ENCODE measurements around the gene ZFHX2.

The ZFHX2 gene

DNA sequence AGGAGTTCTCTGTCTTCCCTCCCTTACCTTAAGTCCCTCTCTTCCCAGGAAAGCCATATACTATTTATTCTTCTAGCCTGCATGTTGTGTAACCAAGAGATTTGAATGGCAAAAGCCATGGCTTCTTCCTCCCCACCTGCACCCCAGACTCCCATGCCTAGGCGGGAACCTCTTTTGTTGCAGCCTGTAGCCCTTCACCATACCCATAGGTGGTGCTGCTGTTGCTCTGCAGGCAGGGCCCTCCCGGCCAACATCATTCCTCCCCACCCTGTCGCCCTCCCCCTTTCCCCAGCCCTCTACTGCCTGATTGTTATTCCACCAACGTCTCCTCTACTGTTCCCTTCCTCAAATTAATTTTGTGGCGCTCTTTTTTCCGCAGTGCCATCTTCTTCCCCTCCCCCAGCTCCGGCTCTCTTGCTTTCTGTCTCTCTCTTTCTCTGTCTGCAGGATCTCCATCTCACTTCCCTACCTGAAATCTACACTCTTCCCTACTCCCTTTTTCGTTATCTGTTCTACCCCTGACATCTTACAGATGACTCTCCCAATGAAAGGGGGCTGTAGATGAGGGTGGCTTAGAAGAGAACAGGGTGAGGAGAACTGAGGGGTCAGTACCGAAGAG is 68.2 kb downstream of the ZFHX2 start:
- Histone ChIP-seq H3K36me3 (ENCODE audit: insufficient read depth, low read length) (peaks cover 13% of the 10 kb centered on the region; the same call in 1 of the 2 replicates), H3K9me3 (ENCODE audit: insufficient read depth, low read length, severe bottlenecking) (no peaks in the 10 kb centered on the region), H3K27me3 (ENCODE audit: insufficient read depth, low read length, poor library complexity) (no peaks in the 10 kb centered on the region), H3K27ac (ENCODE audit: low read length) (no peak overlapping the region), H3K4me3 (ENCODE audit: low read depth in 1 of 2, low read length in 2 of 2) (no peak overlapping the region), H3K79me2 (ENCODE audit: insufficient read depth, low read length) (no peaks in the 10 kb centered on the region), H3K9ac (ENCODE audit: low read depth, low read length) (no peak overlapping the region), H2AFZ (ENCODE audit: low read depth, low read length) (no peak overlapping the region), H3K4me2 (ENCODE audit: insufficient read depth, low read length) (no peak overlapping the region), H3K4me1 (ENCODE audit: insufficient read depth, low read length) (no peaks in the 10 kb centered on the region), H4K20me1 (ENCODE audit: insufficient read depth, low read length) (peaks cover 7% of the 10 kb centered on the region; the same call in 1 of the 2 replicates)
- ATAC-seq (ENCODE audit: insufficient read depth, low read depth) (peak; percentile 84), DNase-seq (peak; percentile 44)
- TF ChIP-seq EZH2 (IDR thresholded peaks at IDR 0.05; ENCODE audit: borderline replicate concordance, low read depth, low read length, severe bottlenecking), result no peak
- peak; percentile 65 for TF ChIP-seq CTCF (IDR thresholded peaks at IDR 0.05; ENCODE audit: borderline replicate concordance, extremely low read depth, low read length, poor library complexity, severe bottlenecking)

DNA sequence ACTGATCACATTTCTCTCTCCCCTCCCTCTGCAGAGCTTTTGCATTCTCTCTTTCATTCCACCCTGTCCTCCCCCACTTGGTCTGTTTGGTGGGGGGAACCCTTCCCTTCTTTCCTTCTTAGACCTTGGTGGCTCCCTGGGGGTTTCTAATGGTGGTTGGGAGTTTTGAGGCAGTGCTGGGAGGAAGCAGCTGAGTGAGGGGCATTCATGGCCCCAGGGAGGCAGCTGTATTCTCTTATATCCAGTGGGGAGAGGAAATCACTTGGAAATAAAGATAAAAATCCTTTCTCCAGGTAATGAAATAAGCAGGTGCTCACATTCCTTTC is 68.8 kb downstream of the ZFHX2 start:
- no peaks in the 10 kb centered on the region for H3K9me3 ChIP-seq (ENCODE audit: insufficient read depth, low read length, severe bottlenecking)
- peaks cover 17% of the 10 kb centered on the region for H3K36me3 ChIP-seq (ENCODE audit: insufficient read depth, low read length)
- H2AFZ ChIP-seq (ENCODE audit: low read depth, low read length), result no peak overlapping the region
- no peaks in the 10 kb centered on the region for H3K27me3 ChIP-seq (ENCODE audit: insufficient read depth, low read length, poor library complexity)
- TF ChIP-seq CTCF (IDR thresholded peaks at IDR 0.05; ENCODE audit: borderline replicate concordance, extremely low read depth, low read length, poor library complexity, severe bottlenecking) (no peak), EZH2 (IDR thresholded peaks at IDR 0.05; ENCODE audit: borderline replicate concordance, low read depth, low read length, severe bottlenecking) (no peak)
- H3K9ac ChIP-seq (ENCODE audit: low read depth, low read length), result no peak overlapping the region
- H3K79me2 ChIP-seq (ENCODE audit: insufficient read depth, low read length), result no peaks in the 10 kb centered on the region
- no peak overlapping the region for H3K4me2 ChIP-seq (ENCODE audit: insufficient read depth, low read length)
- H3K4me1 ChIP-seq (ENCODE audit: insufficient read depth, low read length), result no peaks in the 10 kb centered on the region
- peaks cover 7% of the 10 kb centered on the region; the same call in 1 of the 2 replicates for H4K20me1 ChIP-seq (ENCODE audit: insufficient read depth, low read length)
- H3K27ac ChIP-seq (ENCODE audit: low read length), result no peak overlapping the region
- DNase-seq (no peak), ATAC-seq (ENCODE audit: insufficient read depth, low read depth) (no peak)
- no peak overlapping the region for H3K4me3 ChIP-seq (ENCODE audit: low read depth in 1 of 2, low read length in 2 of 2)

GRCh38 chr14:23481979-23482822 is 69.4 kb downstream of the ZFHX2 start:
- H3K27ac ChIP-seq (ENCODE audit: low read length), result no peak overlapping the region
- H3K9ac ChIP-seq (ENCODE audit: low read depth, low read length), result no peak overlapping the region
- ATAC-seq (ENCODE audit: insufficient read depth, low read depth), result no peak
- no peaks in the 10 kb centered on the region for H3K9me3 ChIP-seq (ENCODE audit: insufficient read depth, low read length, severe bottlenecking)
- no peaks in the 10 kb centered on the region for H3K79me2 ChIP-seq (ENCODE audit: insufficient read depth, low read length)
- H2AFZ ChIP-seq (ENCODE audit: low read depth, low read length), result no peak overlapping the region
- no peaks in the 10 kb centered on the region for H3K4me1 ChIP-seq (ENCODE audit: insufficient read depth, low read length)
- H4K20me1 ChIP-seq (ENCODE audit: insufficient read depth, low read length), result peaks cover 7% of the 10 kb centered on the region; the same call in 1 of the 2 replicates
- no peaks in the 10 kb centered on the region for H3K27me3 ChIP-seq (ENCODE audit: insufficient read depth, low read length, poor library complexity)
- peaks cover 23% of the 10 kb centered on the region for H3K36me3 ChIP-seq (ENCODE audit: insufficient read depth, low read length)
- DNase-seq, result no peak
- no peak overlapping the region for H3K4me2 ChIP-seq (ENCODE audit: insufficient read depth, low read length)
- no peak overlapping the region for H3K4me3 ChIP-seq (ENCODE audit: low read depth in 1 of 2, low read length in 2 of 2)
- TF ChIP-seq EZH2 (IDR thresholded peaks at IDR 0.05; ENCODE audit: borderline replicate concordance, low read depth, low read length, severe bottlenecking) (no peak), CTCF (IDR thresholded peaks at IDR 0.05; ENCODE audit: borderline replicate concordance, extremely low read depth, low read length, poor library complexity, severe bottlenecking) (no peak)
